Keratinocyte (primary cell): ENCODE data around the gene TRPM3.

Experiments used
- CTCF ChIP-seq, 3 experiments: IDR thresholded peaks in 1 of 3; conservative IDR thresholded peaks in 1 of 3; optimal IDR thresholded peaks in 1 of 3; 2 replicates in 2 of 3; 3 replicates in 1 of 3; pipeline versions ENCODE3 to v1.5.1; 2011; ENCODE audit warnings: low read length in 3 of 3, mild to moderate bottlenecking in 3 of 3, moderate library complexity in 2 of 3, control low read depth in 1 of 3, inconsistent platforms in 1 of 3; ENCODE audit not compliant: insufficient read depth in 2 of 3; ENCODE audit errors: extremely low read depth in 1 of 3
- EZH2 ChIP-seq: IDR thresholded peaks from one replicate; pipeline ENCODE4 v1.6.1; 2012; ENCODE audit warnings: inconsistent platforms, mild to moderate bottlenecking, low read length, moderate library complexity

- TF ChIP-seq CTCF (optimal IDR thresholded peaks at IDR 0.05 in 1 of 3, IDR thresholded peaks at IDR 0.05 in 1 of 3, conservative IDR thresholded peaks at IDR 0.05 in 1 of 3; ENCODE audit: extremely low read depth in 1 of 3, insufficient read depth in 2 of 3, low read length in 3 of 3) (no peak), EZH2 (no peak)
These were observed 47.9 kb downstream of the TRPM3 start for GRCh38 chr9:71073494-71073893.
